ENCODE data around the gene PIM2.

DNA sequence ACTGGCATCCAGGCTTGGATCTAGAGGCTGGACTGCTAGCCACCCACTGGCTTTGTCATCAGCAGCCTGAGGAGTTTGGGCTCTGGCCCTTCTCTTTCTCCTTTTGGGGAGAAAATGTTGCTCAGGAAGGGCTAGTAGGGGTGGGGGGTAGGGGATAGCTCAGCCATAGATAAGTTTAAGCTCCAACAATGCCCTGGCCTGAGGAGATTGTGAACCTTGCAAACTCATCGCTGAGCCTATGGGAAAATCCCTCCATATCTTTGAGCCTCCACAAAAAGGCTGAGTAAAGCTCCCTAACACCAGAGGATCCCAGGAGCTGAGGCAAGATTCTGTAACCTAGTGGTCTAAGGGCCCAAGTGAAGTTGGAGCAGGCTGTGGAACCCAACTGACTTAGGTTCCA is 29.8 kb upstream of the PIM2 start:
- TF ChIP-seq, protein P1, sequence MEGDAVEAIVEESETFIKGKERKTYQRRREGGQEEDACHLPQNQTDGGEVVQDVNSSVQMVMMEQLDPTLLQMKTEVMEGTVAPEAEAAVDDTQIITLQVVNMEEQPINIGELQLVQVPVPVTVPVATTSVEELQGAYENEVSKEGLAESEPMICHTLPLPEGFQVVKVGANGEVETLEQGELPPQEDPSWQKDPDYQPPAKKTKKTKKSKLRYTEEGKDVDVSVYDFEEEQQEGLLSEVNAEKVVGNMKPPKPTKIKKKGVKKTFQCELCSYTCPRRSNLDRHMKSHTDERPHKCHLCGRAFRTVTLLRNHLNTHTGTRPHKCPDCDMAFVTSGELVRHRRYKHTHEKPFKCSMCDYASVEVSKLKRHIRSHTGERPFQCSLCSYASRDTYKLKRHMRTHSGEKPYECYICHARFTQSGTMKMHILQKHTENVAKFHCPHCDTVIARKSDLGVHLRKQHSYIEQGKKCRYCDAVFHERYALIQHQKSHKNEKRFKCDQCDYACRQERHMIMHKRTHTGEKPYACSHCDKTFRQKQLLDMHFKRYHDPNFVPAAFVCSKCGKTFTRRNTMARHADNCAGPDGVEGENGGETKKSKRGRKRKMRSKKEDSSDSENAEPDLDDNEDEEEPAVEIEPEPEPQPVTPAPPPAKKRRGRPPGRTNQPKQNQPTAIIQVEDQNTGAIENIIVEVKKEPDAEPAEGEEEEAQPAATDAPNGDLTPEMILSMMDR (conservative IDR thresholded peaks at IDR 0.05) = no peak
- no peak for TF ChIP-seq EZH2 (IDR thresholded peaks at IDR 0.05; ENCODE audit: low read depth)
